Neural crest cell (in vitro differentiated cells): ENCODE measurements around the gene CPAMD8. TPM values are rescaled to one million over a fixed set of nuclear protein-coding genes. Genes with fewer than 3 reads are reported as not detected.

ENCODE experiments used
- DNase-seq: peaks from one replicate; pipeline ENCODE4 v3.0.0; 2021; ENCODE audit warnings: low read depth, mixed read lengths, low spot score
- H3K27ac Mint-ChIP-seq: one replicate; pipeline ENCODE4 v1.8.0; 2021; ENCODE audit warnings: mild to moderate bottlenecking, mixed read lengths; ENCODE audit not compliant: unreplicated experiment
- H3K27me3 Mint-ChIP-seq: 2 replicates; pipeline ENCODE4 v1.8.0; 2021; ENCODE audit warnings: low read depth, mild to moderate bottlenecking, mixed read lengths
- H3K36me3 Mint-ChIP-seq: 2 replicates; pipeline ENCODE4 v1.8.0; 2021; ENCODE audit warnings: low read depth, mild to moderate bottlenecking, mixed read lengths
- H3K4me1 Mint-ChIP-seq: 2 replicates; pipeline ENCODE4 v1.8.0; 2021; ENCODE audit warnings: mixed read lengths
- H3K4me3 Mint-ChIP-seq: one replicate; pipeline ENCODE4 v1.8.0; 2021; ENCODE audit warnings: mild to moderate bottlenecking, mixed read lengths
- H3K9me3 Mint-ChIP-seq: 2 replicates; pipeline ENCODE4 v1.8.0; 2021; ENCODE audit warnings: mixed read lengths
- total RNA-seq: library from RNA; stranded (reverse); gene quantifications from 2 replicates; pipeline ENCODE4 v1.2.1, GENCODE V29; 2021
- TF ChIP-seq, protein P1 (sequence below): fragments of 200-600 bp; sonication (generic); conservative IDR thresholded peaks from 2 replicates; pipeline ENCODE4 v1.5.0; 2021; ENCODE audit warnings: antibody characterized with exemption, mild to moderate bottlenecking

CPAMD8 gene
- total RNA-seq, 1 donor from 2014 or later: 14.5 TPM

DNA sequence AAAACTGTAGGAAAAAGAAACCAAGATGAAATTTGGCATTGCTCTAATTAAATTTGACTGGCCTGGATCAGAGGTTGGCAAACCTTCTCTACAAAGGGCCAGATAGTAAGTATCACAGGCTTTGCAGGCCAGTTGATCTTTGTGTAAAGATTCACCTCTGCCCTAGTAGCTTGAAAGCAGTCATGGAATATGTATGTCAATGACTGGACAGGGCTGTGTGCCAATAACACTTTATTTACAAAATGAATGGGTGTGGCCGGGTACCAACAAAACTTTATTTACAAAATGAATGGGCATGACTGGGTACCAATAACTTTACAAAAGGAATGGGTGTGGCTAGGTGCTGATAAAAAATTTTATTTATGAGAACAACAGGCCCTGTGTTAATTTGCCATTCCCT, 177.4 kb downstream of the CPAMD8 start:
- no peaks in the 10 kb centered on the region for H3K4me1 Mint-ChIP-seq
- H3K4me3 Mint-ChIP-seq: no peak overlapping the region
- no peaks in the 10 kb centered on the region for H3K27me3 Mint-ChIP-seq
- TF ChIP-seq, protein P1, sequence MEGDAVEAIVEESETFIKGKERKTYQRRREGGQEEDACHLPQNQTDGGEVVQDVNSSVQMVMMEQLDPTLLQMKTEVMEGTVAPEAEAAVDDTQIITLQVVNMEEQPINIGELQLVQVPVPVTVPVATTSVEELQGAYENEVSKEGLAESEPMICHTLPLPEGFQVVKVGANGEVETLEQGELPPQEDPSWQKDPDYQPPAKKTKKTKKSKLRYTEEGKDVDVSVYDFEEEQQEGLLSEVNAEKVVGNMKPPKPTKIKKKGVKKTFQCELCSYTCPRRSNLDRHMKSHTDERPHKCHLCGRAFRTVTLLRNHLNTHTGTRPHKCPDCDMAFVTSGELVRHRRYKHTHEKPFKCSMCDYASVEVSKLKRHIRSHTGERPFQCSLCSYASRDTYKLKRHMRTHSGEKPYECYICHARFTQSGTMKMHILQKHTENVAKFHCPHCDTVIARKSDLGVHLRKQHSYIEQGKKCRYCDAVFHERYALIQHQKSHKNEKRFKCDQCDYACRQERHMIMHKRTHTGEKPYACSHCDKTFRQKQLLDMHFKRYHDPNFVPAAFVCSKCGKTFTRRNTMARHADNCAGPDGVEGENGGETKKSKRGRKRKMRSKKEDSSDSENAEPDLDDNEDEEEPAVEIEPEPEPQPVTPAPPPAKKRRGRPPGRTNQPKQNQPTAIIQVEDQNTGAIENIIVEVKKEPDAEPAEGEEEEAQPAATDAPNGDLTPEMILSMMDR: no peak
- no peak overlapping the region for H3K27ac Mint-ChIP-seq
- DNase-seq: no peak
- H3K36me3 Mint-ChIP-seq: peaks cover 7% of the 10 kb centered on the region
- no peaks in the 10 kb centered on the region for H3K9me3 Mint-ChIP-seq

DNA sequence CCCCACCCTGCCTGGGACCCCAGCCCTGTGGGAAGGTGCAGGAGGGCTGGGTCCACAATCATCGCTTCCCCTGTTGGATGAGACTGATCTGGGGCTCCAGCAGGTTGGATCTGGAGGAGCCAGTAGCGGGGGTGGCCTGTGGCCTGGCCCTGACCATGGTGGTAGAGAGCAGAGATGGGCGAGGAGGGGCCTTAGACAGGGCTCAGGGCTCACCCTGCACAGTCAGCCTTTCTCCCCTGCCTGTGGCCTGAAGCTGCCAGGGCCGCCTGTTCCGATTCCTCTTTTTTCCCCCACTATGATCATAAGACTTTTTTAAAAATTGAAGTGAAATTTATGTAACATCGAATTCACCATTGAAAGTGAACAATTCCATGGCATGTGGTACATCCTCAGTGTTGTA, 179.2 kb downstream of the CPAMD8 start:
- DNase-seq: no peak
- TF ChIP-seq, protein P1: no peak
- Mint-ChIP-seq H3K27ac (no peak overlapping the region), H3K4me1 (no peaks in the 10 kb centered on the region), H3K4me3 (no peak overlapping the region), H3K27me3 (no peaks in the 10 kb centered on the region), H3K9me3 (no peaks in the 10 kb centered on the region), H3K36me3 (peaks cover 7% of the 10 kb centered on the region)

DNA sequence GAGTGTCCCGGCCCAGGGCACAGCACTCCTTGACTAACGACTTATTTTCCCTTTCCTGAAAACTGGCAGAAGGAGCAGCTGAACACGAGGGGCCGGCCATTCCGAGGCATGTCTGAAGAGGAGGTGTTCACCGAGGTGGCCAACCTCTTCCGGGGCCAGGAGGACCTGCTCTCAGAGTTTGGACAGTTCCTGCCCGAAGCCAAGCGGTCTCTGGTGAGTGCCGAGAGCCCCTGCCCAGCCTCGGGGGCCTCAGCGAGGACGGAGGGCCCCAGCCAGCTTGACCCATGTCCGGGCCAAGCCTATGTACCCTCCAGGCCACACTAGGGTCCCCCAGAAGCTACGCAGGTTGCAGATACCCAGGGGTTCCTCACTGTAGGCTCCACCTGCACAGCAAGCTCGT, 179.7 kb downstream of the CPAMD8 start:
- Mint-ChIP-seq H3K9me3 (no peaks in the 10 kb centered on the region), H3K4me3 (no peak overlapping the region), H3K4me1 (no peaks in the 10 kb centered on the region), H3K27me3 (no peaks in the 10 kb centered on the region), H3K36me3 (peaks cover 7% of the 10 kb centered on the region), H3K27ac (no peak overlapping the region)
- DNase-seq: no peak
- TF ChIP-seq, protein P1: no peak

Other genes with a start within 250 kb of the CPAMD8 start
- gene SIN3B, start 197.4 kb downstream of the CPAMD8 start, total RNA-seq: 59.9 and 64.4 TPM in 2 replicates
- gene F2RL3, start 137.8 kb downstream of the CPAMD8 start, total RNA-seq: not detected in 2 replicates
- 36.5 and 46.4 TPM in 2 replicates for gene HAUS8, start 48.6 kb upstream of the CPAMD8 start, total RNA-seq
- gene MYO9B, start 49.0 kb upstream of the CPAMD8 start, total RNA-seq: 113 and 119 TPM in 2 replicates
- 15.7 and 17.6 TPM in 2 replicates for gene USE1, start 188.5 kb upstream of the CPAMD8 start, total RNA-seq
- 10.4 and 12.0 TPM in 2 replicates for gene OCEL1, start 199.4 kb upstream of the CPAMD8 start, total RNA-seq
- gene NR2F6, start 219.1 kb upstream of the CPAMD8 start, total RNA-seq: 52.8 and 57.6 TPM in 2 replicates
- gene USHBP1, start 237.9 kb upstream of the CPAMD8 start, total RNA-seq: 0.23 and 0.57 TPM in 2 replicates
- gene BABAM1, start 240.6 kb upstream of the CPAMD8 start, total RNA-seq: 79.1 and 89.3 TPM in 2 replicates